Activated naive CD4-positive, alpha-beta T cell treated with anti-CD3 and anti-CD28 coated beads, Interleukin-2, amount 50 U/mL, for 72 hours (primary cell): ENCODE results near the gene STEAP1B. TPM values are rescaled to one million over a fixed set of nuclear protein-coding genes. Genes with fewer than 3 reads are reported as not detected.

Experiments
- ATAC-seq, 2 donors: fragments of 150-1000 bp; cut with Tn5 transposase; 2 replicates each; pipeline ENCODE4 v1.10.0; 2021; ENCODE audit warnings: mild to moderate bottlenecking in 2 of 2, moderate library complexity in 2 of 2
- DNase-seq, 2 donors: peaks; one replicate each; pipeline ENCODE4 v3.0.0; 2021 to 2022; ENCODE audit warnings: low spot score in 2 of 2
- H3K27ac Mint-ChIP-seq, 2 donors: one replicate each; pipeline ENCODE4 v1.8.0; 2022; ENCODE audit warnings: mild to moderate bottlenecking in 2 of 2, mixed read lengths in 2 of 2
- H3K36me3 Mint-ChIP-seq, 2 donors: one replicate each; pipeline ENCODE4 v1.8.0; 2022; ENCODE audit warnings: mixed read lengths in 2 of 2
- H3K9me3 Mint-ChIP-seq, 2 donors: one replicate each; pipeline ENCODE4 v1.8.0; 2022; ENCODE audit warnings: mixed read lengths in 2 of 2
- total RNA-seq, 2 donors: library from RNA; stranded (reverse); gene quantifications; one replicate each; pipeline ENCODE4 v1.2.3, GENCODE V29; 2022

STEAP1B gene
- total RNA-seq, 2 donors from 2014 or later: not detected

- H3K27ac Mint-ChIP-seq: no peak overlapping the region
- H3K9me3 Mint-ChIP-seq: peaks cover 0 to 2% of the 10 kb centered on the region in 2 donors
- no peak for ATAC-seq
- H3K36me3 Mint-ChIP-seq: no peaks in the 10 kb centered on the region
- DNase-seq: no peak
These were observed 97.7 kb downstream of the STEAP1B start for GRCh38 chr7:22402250-22402649.

- Mint-ChIP-seq H3K9me3 (no peaks in the 10 kb centered on the region), H3K36me3 (no peaks in the 10 kb centered on the region), H3K27ac (no peak overlapping the region)
- DNase-seq (no peak), ATAC-seq (no peak)
These were observed 98.9 kb downstream of the STEAP1B start for GRCh38 chr7:22400936-22401553.

- no peak for ATAC-seq
- H3K27ac Mint-ChIP-seq: no peak overlapping the region
These were observed 99.7 kb downstream of the STEAP1B start for GRCh38 chr7:22400150-22400814.

GRCh38 chr7:22399546-22399945, 100.4 kb downstream of the STEAP1B start:
- Mint-ChIP-seq H3K9me3 (no peaks in the 10 kb centered on the region), H3K27ac (no peak overlapping the region), H3K36me3 (no peaks in the 10 kb centered on the region)
- no peak for ATAC-seq
- DNase-seq: no peak

More at GRCh38 chr7:22400150-22400814, 99.7 kb downstream of the STEAP1B start:
- DNase-seq: no peak
- H3K9me3 Mint-ChIP-seq: no peaks in the 10 kb centered on the region
- no peaks in the 10 kb centered on the region for H3K36me3 Mint-ChIP-seq

- no peaks in the 10 kb centered on the region for H3K9me3 Mint-ChIP-seq
- no peak for ATAC-seq
- H3K36me3 Mint-ChIP-seq: no peaks in the 10 kb centered on the region
- no peak for DNase-seq
- H3K27ac Mint-ChIP-seq: no peak overlapping the region
These were observed 100.9 kb downstream of the STEAP1B start for GRCh38 chr7:22399091-22399490.

- H3K36me3 Mint-ChIP-seq: no peaks in the 10 kb centered on the region
These were observed 102.0 kb downstream of the STEAP1B start for GRCh38 chr7:22397981-22398380.

GRCh38 chr7:22395222-22395621, 104.8 kb downstream of the STEAP1B start:
- H3K27ac Mint-ChIP-seq: no peak overlapping the region
- H3K36me3 Mint-ChIP-seq: no peaks in the 10 kb centered on the region
- no peaks in the 10 kb centered on the region for H3K9me3 Mint-ChIP-seq
- DNase-seq (no peak), ATAC-seq (no peak)

More at GRCh38 chr7:22397981-22398380, 102.0 kb downstream of the STEAP1B start:
- Mint-ChIP-seq H3K27ac (no peak overlapping the region), H3K9me3 (no peaks in the 10 kb centered on the region)
- DNase-seq (no peak), ATAC-seq (no peak)

GRCh38 chr7:22394739-22395138, 105.2 kb downstream of the STEAP1B start:
- ATAC-seq (no peak), DNase-seq (no peak)
- no peaks in the 10 kb centered on the region for H3K9me3 Mint-ChIP-seq
- no peak overlapping the region for H3K27ac Mint-ChIP-seq
- no peaks in the 10 kb centered on the region for H3K36me3 Mint-ChIP-seq

GRCh38 chr7:22393913-22394729, 105.9 kb downstream of the STEAP1B start:
- H3K36me3 Mint-ChIP-seq: no peaks in the 10 kb centered on the region
- H3K27ac Mint-ChIP-seq: no peak overlapping the region
- DNase-seq (no peak), ATAC-seq (no peak)
- H3K9me3 Mint-ChIP-seq: no peaks in the 10 kb centered on the region

- ATAC-seq: no peak
- no peak overlapping the region for H3K27ac Mint-ChIP-seq
- H3K9me3 Mint-ChIP-seq: no peaks in the 10 kb centered on the region
These were observed 109.5 kb downstream of the STEAP1B start for GRCh38 chr7:22390516-22390915.

GRCh38 chr7:22389892-22390291, 110.1 kb downstream of the STEAP1B start:
- H3K27ac Mint-ChIP-seq: no peak overlapping the region
- ATAC-seq (no peak), DNase-seq (no peak)
- no peaks in the 10 kb centered on the region for H3K9me3 Mint-ChIP-seq
- no peaks in the 10 kb centered on the region for H3K36me3 Mint-ChIP-seq

More at GRCh38 chr7:22390516-22390915, 109.5 kb downstream of the STEAP1B start:
- DNase-seq: no peak
- H3K36me3 Mint-ChIP-seq: no peaks in the 10 kb centered on the region

GRCh38 chr7:22387583-22387982, 112.4 kb downstream of the STEAP1B start:
- no peaks in the 10 kb centered on the region for H3K36me3 Mint-ChIP-seq
- no peak for DNase-seq
- no peak for ATAC-seq

GRCh38 chr7:22386865-22387264, 113.1 kb downstream of the STEAP1B start:
- no peaks in the 10 kb centered on the region for H3K36me3 Mint-ChIP-seq
- no peak for ATAC-seq
- no peak overlapping the region for H3K27ac Mint-ChIP-seq
- H3K9me3 Mint-ChIP-seq: no peaks in the 10 kb centered on the region
- DNase-seq: no peak

More at GRCh38 chr7:22387583-22387982, 112.4 kb downstream of the STEAP1B start:
- no peaks in the 10 kb centered on the region for H3K9me3 Mint-ChIP-seq
- no peak overlapping the region for H3K27ac Mint-ChIP-seq

- Mint-ChIP-seq H3K9me3 (no peaks in the 10 kb centered on the region), H3K36me3 (no peaks in the 10 kb centered on the region), H3K27ac (no peak overlapping the region)
- ATAC-seq (no peak), DNase-seq (no peak)
These were observed 113.7 kb downstream of the STEAP1B start for GRCh38 chr7:22386206-22386858.

GRCh38 chr7:22385326-22385725, 114.7 kb downstream of the STEAP1B start:
- ATAC-seq (no peak), DNase-seq (no peak)
- no peaks in the 10 kb centered on the region for H3K36me3 Mint-ChIP-seq
- no peaks in the 10 kb centered on the region for H3K9me3 Mint-ChIP-seq
- no peak overlapping the region for H3K27ac Mint-ChIP-seq

- Mint-ChIP-seq H3K27ac (no peak overlapping the region), H3K9me3 (no peaks in the 10 kb centered on the region), H3K36me3 (no peaks in the 10 kb centered on the region)
- no peak for ATAC-seq
- DNase-seq: no peak
These were observed 119.7 kb downstream of the STEAP1B start for GRCh38 chr7:22380333-22380732.
